Mesenchymal stem cell (in vitro differentiated cells and primary cell): ENCODE measurements around the gene YAP1.

Experiments
- DNase-seq: peaks from one replicate; pipeline ENCODE4 v3.0.0-alpha.2; 2013
- H2AFZ ChIP-seq: one replicate; pipeline ENCODE4 v1.6.1; 2013; ENCODE audit warnings: low read depth, mild to moderate bottlenecking, control low read depth, inconsistent platforms, low read length, moderate library complexity
- H2AK5ac ChIP-seq: 2 replicates; pipeline ENCODE4 v1.6.1; 2013; ENCODE audit warnings: low read length, moderate library complexity, mild to moderate bottlenecking, inconsistent platforms; ENCODE audit not compliant: severe bottlenecking
- H2BK120ac ChIP-seq: one replicate; pipeline ENCODE4 v1.6.1; 2013; ENCODE audit warnings: low read depth, mild to moderate bottlenecking, inconsistent platforms, low read length, moderate library complexity
- H2BK12ac ChIP-seq, 2 experiments: one replicate each; pipeline ENCODE4 v1.6.1; 2013; ENCODE audit warnings: inconsistent platforms in 2 of 2, low read length in 2 of 2, mild to moderate bottlenecking in 2 of 2, moderate library complexity in 2 of 2, control low read depth in 1 of 2
- H2BK15ac ChIP-seq: one replicate; pipeline ENCODE4 v1.6.1; 2013; ENCODE audit warnings: mild to moderate bottlenecking, low read depth, inconsistent platforms; ENCODE audit not compliant: poor library complexity, severe bottlenecking
- H2BK5ac ChIP-seq: 2 replicates; pipeline ENCODE4 v1.6.1; 2013; ENCODE audit warnings: low read depth, mild to moderate bottlenecking, low read length, control low read depth, inconsistent platforms; ENCODE audit not compliant: poor library complexity, severe bottlenecking
- H3K14ac ChIP-seq, 2 experiments: one replicate each; pipeline ENCODE4 v1.6.1; 2013; ENCODE audit warnings: inconsistent platforms in 2 of 2, low read length in 2 of 2, control low read depth in 1 of 2, mild to moderate bottlenecking in 1 of 2, moderate library complexity in 1 of 2
- H3K18ac ChIP-seq, 2 experiments: one replicate each; pipeline ENCODE4 v1.6.1; 2013; ENCODE audit warnings: inconsistent platforms in 2 of 2, low read length in 2 of 2, control low read depth in 1 of 2, low read depth in 1 of 2, mild to moderate bottlenecking in 1 of 2
- H3K23ac ChIP-seq, 2 experiments: one replicate each; pipeline ENCODE4 v1.6.1; 2013; ENCODE audit warnings: inconsistent platforms in 2 of 2, low read length in 2 of 2, mild to moderate bottlenecking in 2 of 2, moderate library complexity in 2 of 2, control low read depth in 1 of 2
- H3K27ac ChIP-seq: 2 replicates; pipeline ENCODE4 v1.5.1; 2013; ENCODE audit warnings: mild to moderate bottlenecking, moderate library complexity, low read length, control low read depth, inconsistent platforms; ENCODE audit not compliant: poor library complexity, severe bottlenecking
- H3K27me3 ChIP-seq, 2 experiments: 2 replicates each; pipeline versions ENCODE4 v1.6.1 to v1.7.0; 2013; ENCODE audit warnings: low read length in 2 of 2, mild to moderate bottlenecking in 2 of 2, moderate library complexity in 2 of 2, control low read depth in 1 of 2, inconsistent platforms in 1 of 2; ENCODE audit not compliant: control insufficient read depth in 1 of 2, insufficient read depth in 1 of 2
- H3K36me3 ChIP-seq, 2 experiments: 2 replicates each; pipeline versions ENCODE4 v1.6.1 to v1.7.0; 2013; ENCODE audit warnings: low read length in 2 of 2, control low read depth in 1 of 2, inconsistent platforms in 1 of 2, low read depth in 1 of 2, mild to moderate bottlenecking in 1 of 2; ENCODE audit not compliant: insufficient read depth in 2 of 2, control insufficient read depth in 1 of 2
- H3K4ac ChIP-seq, 2 experiments: one replicate each; pipeline ENCODE4 v1.6.1; 2013; ENCODE audit warnings: inconsistent platforms in 2 of 2, low read length in 2 of 2, mild to moderate bottlenecking in 2 of 2, moderate library complexity in 2 of 2, control low read depth in 1 of 2, low read depth in 1 of 2
- H3K4me1 ChIP-seq: 2 replicates; pipeline ENCODE4 v1.6.1; 2013; ENCODE audit warnings: low read depth, low read length, control low read depth; ENCODE audit not compliant: control insufficient read depth, insufficient read depth
- H3K4me2 ChIP-seq: 2 replicates; pipeline ENCODE4 v1.6.1; 2013; ENCODE audit warnings: low read length, mild to moderate bottlenecking, inconsistent platforms; ENCODE audit not compliant: poor library complexity, severe bottlenecking
- H3K4me3 ChIP-seq, 2 experiments: 2 replicates each; pipeline versions ENCODE4 v1.5.1 to v1.7.0; 2013; ENCODE audit warnings: low read length in 2 of 2, mild to moderate bottlenecking in 2 of 2, control low read depth in 1 of 2, low read depth in 1 of 2; ENCODE audit not compliant: insufficient read depth in 1 of 2
- H3K79me1 ChIP-seq: replicated peaks from 2 replicates; pipeline ENCODE4 v1.6.1; 2013; ENCODE audit warnings: mild to moderate bottlenecking, control low read depth, low read length, inconsistent platforms; ENCODE audit not compliant: poor library complexity, severe bottlenecking
- H3K9ac ChIP-seq: 2 replicates; pipeline ENCODE4 v1.7.0; 2013; ENCODE audit warnings: mild to moderate bottlenecking, low read length, moderate library complexity
- H3K9me3 ChIP-seq: 2 replicates; pipeline ENCODE4 v1.7.0; 2013; ENCODE audit warnings: mild to moderate bottlenecking, low read length; ENCODE audit not compliant: control insufficient read depth
- H4K8ac ChIP-seq: one replicate; pipeline ENCODE4 v1.6.1; 2013; ENCODE audit warnings: inconsistent platforms, mild to moderate bottlenecking, low read length, moderate library complexity
- H4K91ac ChIP-seq: one replicate; pipeline ENCODE4 v1.6.1; 2013; ENCODE audit warnings: mild to moderate bottlenecking, low read length, inconsistent platforms
- WGBS: methylation state at CpG from one replicate; pipeline ENCODE4 v1.1.7; 2013; ENCODE audit warnings: mixed read lengths; 5-methylcytosine and 5-hydroxymethylcytosine counted together

Gene YAP1

GRCh38 chr11:102111787-102112508 lies 1.7 kb downstream of the YAP1 start:
- H2BK5ac ChIP-seq = peak overlapping the region; percentile 96
- H2AFZ ChIP-seq = no peak overlapping the region
- no peaks in the 10 kb centered on the region for H3K4me1 ChIP-seq
- H3K27me3 ChIP-seq = no peaks in the 10 kb centered on the region
- H2BK12ac ChIP-seq = no peak overlapping the region
- peak overlapping the region; percentile 84 for H2BK120ac ChIP-seq
- H4K91ac ChIP-seq = no peak overlapping the region
- H2AK5ac ChIP-seq = peak overlapping the region; percentile 81
- WGBS = under 1% methylated on average over 18 of the region's 20 CpGs
- H3K9me3 ChIP-seq = no peaks in the 10 kb centered on the region
- H3K4ac ChIP-seq = peak overlapping the region; percentile 71 to 82
- H3K4me3 ChIP-seq = peak overlapping the region; percentile 82 to 96
- H3K36me3 ChIP-seq = peaks cover 0 to 27% of the 10 kb centered on the region in 2 experiments
- DNase-seq = peak; percentile 91
- peak overlapping the region; percentile 39 for H2BK15ac ChIP-seq
- peak overlapping the region; percentile 99 for H3K27ac ChIP-seq
- H3K23ac ChIP-seq = no peak overlapping the region
- H3K14ac ChIP-seq = no peak overlapping the region
- peak overlapping the region; percentile 66 for H3K4me2 ChIP-seq
- H3K9ac ChIP-seq = peak overlapping the region; percentile 99
- H3K18ac ChIP-seq = peak overlapping the region; percentile 65 to 98
- H3K79me1 ChIP-seq = peaks cover 2% of the 10 kb centered on the region
- no peak overlapping the region for H4K8ac ChIP-seq

GRCh38 chr11:102112509-102112821 lies 2.2 kb downstream of the YAP1 start:
- Histone ChIP-seq H3K18ac (no peak overlapping the region), H3K9ac (peak overlapping the region; percentile 99), H2BK15ac (no peak overlapping the region), H3K9me3 (no peaks in the 10 kb centered on the region), H3K4me3 (peak overlapping the region in 1 of 2 experiments; percentile 82), H2AK5ac (peak overlapping the region; percentile 77), H4K91ac (no peak overlapping the region), H3K23ac (no peak overlapping the region), H3K27me3 (no peaks in the 10 kb centered on the region), H2BK12ac (no peak overlapping the region), H2BK5ac (no peak overlapping the region), H3K4ac (no peak overlapping the region), H3K27ac (peak overlapping the region; percentile 99), H3K36me3 (peaks cover 0 to 27% of the 10 kb centered on the region in 2 experiments), H2AFZ (no peak overlapping the region), H3K14ac (no peak overlapping the region), H3K4me2 (peak overlapping the region; percentile 66), H3K79me1 (peaks cover 2% of the 10 kb centered on the region), H2BK120ac (no peak overlapping the region), H4K8ac (no peak overlapping the region), H3K4me1 (no peaks in the 10 kb centered on the region)
- peak; percentile 38 for DNase-seq
- WGBS = 0% methylated on average over 3 of the region's 5 CpGs

- no peak overlapping the region for H2BK120ac ChIP-seq
- DNase-seq = peak; percentile 26
- WGBS = 70% methylated on average over 4 of the region's 4 CpGs
- peak overlapping the region; percentile 9 for H3K27ac ChIP-seq
- peaks cover 0 to 36% of the 10 kb centered on the region in 2 experiments for H3K36me3 ChIP-seq
- no peak overlapping the region for H4K91ac ChIP-seq
- H3K18ac ChIP-seq = no peak overlapping the region
- peak overlapping the region; percentile 99 for H3K9ac ChIP-seq
- peak overlapping the region in 1 of 2 experiments; percentile 82 for H3K4me3 ChIP-seq
- H2BK5ac ChIP-seq = no peak overlapping the region
- no peaks in the 10 kb centered on the region for H3K9me3 ChIP-seq
- H4K8ac ChIP-seq = peak overlapping the region; percentile 19
- peaks cover 4% of the 10 kb centered on the region for H3K4me1 ChIP-seq
- H3K4ac ChIP-seq = no peak overlapping the region
- no peak overlapping the region for H2BK15ac ChIP-seq
- no peak overlapping the region for H3K14ac ChIP-seq
- H3K4me2 ChIP-seq = peak overlapping the region; percentile 35
- H3K23ac ChIP-seq = no peak overlapping the region
- H3K79me1 ChIP-seq = no peaks in the 10 kb centered on the region
- no peak overlapping the region for H2AFZ ChIP-seq
- no peaks in the 10 kb centered on the region for H3K27me3 ChIP-seq
- no peak overlapping the region for H2AK5ac ChIP-seq
- no peak overlapping the region for H2BK12ac ChIP-seq
Measured at GRCh38 chr11:102114032-102114431, 3.8 kb downstream of the YAP1 start.

- H3K14ac ChIP-seq = no peak overlapping the region
- no peak overlapping the region for H3K18ac ChIP-seq
- no peak overlapping the region for H3K4ac ChIP-seq
- no peak overlapping the region for H4K91ac ChIP-seq
- H3K4me3 ChIP-seq = no peak overlapping the region
- H4K8ac ChIP-seq = no peak overlapping the region
- H2BK120ac ChIP-seq = no peak overlapping the region
- peak overlapping the region; percentile 85 for H3K27ac ChIP-seq
- H2AFZ ChIP-seq = no peak overlapping the region
- H2BK5ac ChIP-seq = no peak overlapping the region
- H3K9me3 ChIP-seq = no peaks in the 10 kb centered on the region
- no peak overlapping the region for H2BK12ac ChIP-seq
- no peaks in the 10 kb centered on the region for H3K27me3 ChIP-seq
- no peak overlapping the region for H2BK15ac ChIP-seq
- peaks cover 5% of the 10 kb centered on the region for H3K4me1 ChIP-seq
- no peaks in the 10 kb centered on the region for H3K79me1 ChIP-seq
- no peak overlapping the region for H2AK5ac ChIP-seq
- peaks cover 0 to 37% of the 10 kb centered on the region in 2 experiments for H3K36me3 ChIP-seq
- H3K23ac ChIP-seq = no peak overlapping the region
- peak overlapping the region; percentile 33 for H3K4me2 ChIP-seq
- H3K9ac ChIP-seq = peak overlapping the region; percentile 6
- DNase-seq = peak; percentile 69
Measured at GRCh38 chr11:102115557-102115956, 5.3 kb downstream of the YAP1 start.
